ENCODE results near the gene DSC1. TPM values are rescaled to one million over a fixed set of nuclear protein-coding genes. Genes with fewer than 3 reads are reported as not detected.

DSC1 gene, protein sequence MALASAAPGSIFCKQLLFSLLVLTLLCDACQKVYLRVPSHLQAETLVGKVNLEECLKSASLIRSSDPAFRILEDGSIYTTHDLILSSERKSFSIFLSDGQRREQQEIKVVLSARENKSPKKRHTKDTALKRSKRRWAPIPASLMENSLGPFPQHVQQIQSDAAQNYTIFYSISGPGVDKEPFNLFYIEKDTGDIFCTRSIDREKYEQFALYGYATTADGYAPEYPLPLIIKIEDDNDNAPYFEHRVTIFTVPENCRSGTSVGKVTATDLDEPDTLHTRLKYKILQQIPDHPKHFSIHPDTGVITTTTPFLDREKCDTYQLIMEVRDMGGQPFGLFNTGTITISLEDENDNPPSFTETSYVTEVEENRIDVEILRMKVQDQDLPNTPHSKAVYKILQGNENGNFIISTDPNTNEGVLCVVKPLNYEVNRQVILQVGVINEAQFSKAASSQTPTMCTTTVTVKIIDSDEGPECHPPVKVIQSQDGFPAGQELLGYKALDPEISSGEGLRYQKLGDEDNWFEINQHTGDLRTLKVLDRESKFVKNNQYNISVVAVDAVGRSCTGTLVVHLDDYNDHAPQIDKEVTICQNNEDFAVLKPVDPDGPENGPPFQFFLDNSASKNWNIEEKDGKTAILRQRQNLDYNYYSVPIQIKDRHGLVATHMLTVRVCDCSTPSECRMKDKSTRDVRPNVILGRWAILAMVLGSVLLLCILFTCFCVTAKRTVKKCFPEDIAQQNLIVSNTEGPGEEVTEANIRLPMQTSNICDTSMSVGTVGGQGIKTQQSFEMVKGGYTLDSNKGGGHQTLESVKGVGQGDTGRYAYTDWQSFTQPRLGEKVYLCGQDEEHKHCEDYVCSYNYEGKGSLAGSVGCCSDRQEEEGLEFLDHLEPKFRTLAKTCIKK
- not detected in 5 replicates for total RNA-seq (2022; extraction: Qiagen RNA extraction; ENCODE audit: low read depth)

DNA sequence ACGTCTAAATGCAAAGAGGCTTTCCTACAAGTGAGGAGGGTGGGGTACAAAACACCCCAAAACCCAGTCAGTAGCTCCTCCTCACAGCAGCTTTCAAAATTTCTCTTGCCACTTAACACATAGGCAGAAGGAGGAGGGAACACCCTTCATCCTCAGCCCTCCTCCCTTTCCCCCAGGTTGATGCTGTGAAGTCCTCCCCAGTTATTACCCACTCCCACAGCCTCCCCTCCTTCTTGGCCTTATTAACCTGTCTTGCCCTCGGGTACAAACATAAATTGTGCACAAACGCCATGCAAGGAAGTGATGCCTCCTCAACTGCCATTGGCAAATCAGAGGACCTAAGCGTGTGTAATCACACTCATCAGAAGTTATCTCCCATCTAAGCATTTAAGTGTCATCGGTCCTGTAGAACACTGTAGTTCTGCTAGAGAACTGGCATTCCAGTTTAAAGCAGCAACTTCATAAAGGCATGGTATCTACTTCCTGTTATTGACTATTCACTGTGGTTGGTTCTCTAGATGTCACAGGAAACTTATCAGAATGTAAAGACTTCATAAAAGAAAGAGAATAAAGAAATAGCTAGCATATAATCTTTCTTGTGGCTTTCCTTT, at the start of gene DSC1:
Gene DSC1 (minus strand): TSS at position 32 of the 611 bp plus-strand sequence. CDS start 262 bp downstream, outside the sequence.

DNA sequence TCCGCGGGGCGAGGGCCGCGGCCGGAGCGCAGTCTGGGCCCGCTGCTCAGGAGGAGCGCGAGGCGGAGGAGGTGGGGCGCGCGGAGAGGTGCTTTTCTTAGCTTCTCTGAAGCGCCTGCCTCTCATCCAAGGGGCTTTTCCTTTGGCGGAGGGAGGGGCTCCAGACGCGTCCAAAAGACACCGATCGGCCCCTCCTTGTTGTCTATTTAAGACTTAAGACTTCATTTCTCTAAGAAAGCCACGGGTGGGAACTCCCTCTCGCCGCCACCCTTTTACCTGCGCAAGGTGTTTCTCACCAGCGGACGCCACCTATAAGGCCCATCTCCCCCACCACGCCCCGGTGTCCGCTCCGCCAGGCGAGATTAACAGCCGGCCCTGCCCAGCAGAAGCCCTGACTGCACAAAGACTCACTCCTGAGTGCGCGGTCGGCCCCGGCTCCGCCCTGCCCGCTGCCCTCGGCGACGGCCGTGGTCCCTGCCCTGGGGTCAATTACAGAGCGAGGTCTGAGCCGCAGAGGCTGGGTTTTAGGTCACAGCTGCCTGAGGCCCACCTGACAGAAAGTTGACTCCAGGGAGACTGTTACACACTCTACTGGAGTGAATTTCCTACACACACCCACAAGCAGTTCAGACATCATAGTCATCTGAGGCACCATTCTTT, 60.5 kb downstream of the DSC1 start, which contains the start of gene DSC2:
Gene DSC2 (minus strand): TSS at position 397 of the 660 bp plus-strand sequence. CDS start 450 bp downstream, outside the sequence.

Other genes with a start within 250 kb of the DSC1 start
- gene DSC3, start 120.1 kb downstream of the DSC1 start, total RNA-seq (2022; extraction: Qiagen RNA extraction; ENCODE audit: low read depth), result 1.3 to 2.1 TPM (median 1.8 TPM) in 5 replicates
- 0.98 to 1.5 TPM (median 1.2 TPM) in 5 replicates for gene DSC2, start 60.4 kb downstream of the DSC1 start, total RNA-seq (2022; extraction: Qiagen RNA extraction; ENCODE audit: low read depth)
- gene DSG1, start 155.3 kb upstream of the DSC1 start, total RNA-seq (2022; extraction: Qiagen RNA extraction; ENCODE audit: low read depth), result not detected in 5 replicates
- gene DSG4, start 213.9 kb upstream of the DSC1 start, total RNA-seq (2022; extraction: Qiagen RNA extraction; ENCODE audit: low read depth), result not detected in 5 replicates

Data from A549 treated with CpdA at 1 μM for 4 hours (cell line).